Measurements from ENCODE around the gene QRICH1.
A peak's percentile ranks its signal among the peaks of the same experiment; 100 is the strongest.

QRICH1 gene

DNA sequence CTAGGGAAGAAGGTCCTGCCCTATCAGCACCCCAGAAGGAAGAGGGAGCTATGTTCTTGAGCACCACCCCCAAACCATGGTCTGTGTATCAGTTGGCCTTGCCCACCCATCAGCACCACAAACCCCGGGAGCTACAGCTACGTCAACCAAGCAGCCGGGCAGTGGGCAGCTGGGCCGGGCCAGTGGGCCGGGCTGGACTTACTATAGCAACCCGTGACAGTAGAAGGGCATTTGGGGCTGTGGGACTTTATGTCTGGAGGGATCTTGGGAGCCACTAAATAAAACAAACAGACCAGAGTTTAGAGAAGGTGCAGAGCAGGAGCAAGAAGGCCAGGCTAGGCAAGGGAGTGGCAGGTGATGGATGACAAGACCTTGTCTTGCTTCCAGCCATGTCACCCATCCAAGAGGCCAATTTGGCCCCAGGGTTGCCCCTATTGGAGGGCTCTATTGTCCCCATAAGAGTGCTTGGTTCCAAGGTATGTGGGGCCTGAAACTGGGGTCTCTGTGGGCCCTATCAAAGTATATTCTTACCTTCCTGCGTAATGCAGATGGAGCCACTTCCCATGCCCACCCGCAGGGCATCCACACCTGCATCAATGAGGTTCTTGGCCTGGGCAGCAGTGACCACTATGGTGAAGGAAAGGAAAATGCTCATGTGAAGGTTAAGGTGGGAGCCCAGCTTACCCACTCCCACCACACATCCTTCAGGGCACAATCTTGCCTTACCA is 67.9 kb downstream of the QRICH1 start:
- Histone ChIP-seq H3K36me3 (ENCODE audit: control insufficient read depth in 1 of 2, insufficient read depth in 2 of 2, low read length in 2 of 2) (peaks cover 31 to 45% of the 10 kb centered on the region in 2 donors), H3K9me3 (ENCODE audit: control insufficient read depth in 1 of 2, low read length in 2 of 2) (no peaks in the 10 kb centered on the region), H3K27me3 (ENCODE audit: control insufficient read depth in 1 of 2, insufficient read depth in 2 of 2, low read length in 2 of 2) (no peaks in the 10 kb centered on the region), H3K27ac (ENCODE audit: low read depth, low read length) (no peak overlapping the region), H3K4me3 (ENCODE audit: low read depth in 1 of 2, low read length in 2 of 2) (peak overlapping the region in 1 of 2 donors; percentile 5), H3K4me1 (ENCODE audit: control insufficient read depth in 1 of 2, insufficient read depth in 2 of 2, low read length in 2 of 2) (peaks cover 29 to 48% of the 10 kb centered on the region in 2 donors), H3K9ac (ENCODE audit: low read depth in 1 of 2, low read length in 2 of 2) (no peak overlapping the region)

- peaks cover 28 to 39% of the 10 kb centered on the region in 2 donors for H3K36me3 ChIP-seq (ENCODE audit: control insufficient read depth in 1 of 2, insufficient read depth in 2 of 2, low read length in 2 of 2)
- no peaks in the 10 kb centered on the region for H3K9me3 ChIP-seq (ENCODE audit: control insufficient read depth in 1 of 2, low read length in 2 of 2)
- peak overlapping the region in 1 of 2 donors; percentile 7 for H3K9ac ChIP-seq (ENCODE audit: low read depth in 1 of 2, low read length in 2 of 2)
- H3K4me3 ChIP-seq (ENCODE audit: low read depth in 1 of 2, low read length in 2 of 2): no peak overlapping the region
- H3K4me1 ChIP-seq (ENCODE audit: control insufficient read depth in 1 of 2, insufficient read depth in 2 of 2, low read length in 2 of 2): peaks cover 32 to 53% of the 10 kb centered on the region in 2 donors
- H3K27me3 ChIP-seq (ENCODE audit: control insufficient read depth in 1 of 2, insufficient read depth in 2 of 2, low read length in 2 of 2): no peaks in the 10 kb centered on the region
- H3K27ac ChIP-seq (ENCODE audit: low read depth, low read length): no peak overlapping the region
Measured at GRCh38 chr3:49025005-49025792, 68.7 kb downstream of the QRICH1 start.

DNA sequence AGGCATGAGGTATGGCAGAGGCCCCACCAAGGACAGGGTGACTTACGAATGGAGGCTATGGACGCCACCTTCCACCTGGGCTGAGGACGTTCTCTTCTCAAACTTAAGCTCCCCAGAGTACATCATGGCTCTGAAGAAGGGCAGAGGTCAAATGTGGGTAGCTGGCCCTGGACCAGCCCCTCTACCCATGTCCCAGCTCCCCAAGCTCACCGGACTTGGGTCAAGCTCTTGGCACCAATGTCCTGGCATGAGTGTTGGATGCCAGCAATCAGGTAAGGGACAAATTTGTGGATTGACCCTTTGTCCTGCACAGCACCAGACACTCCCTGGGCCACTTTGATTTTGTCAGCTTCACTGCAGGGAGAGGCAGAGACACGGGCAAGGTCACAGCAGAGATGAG is 69.4 kb downstream of the QRICH1 start:
- Histone ChIP-seq H3K4me3 (ENCODE audit: low read depth in 1 of 2, low read length in 2 of 2) (no peak overlapping the region), H3K27me3 (ENCODE audit: control insufficient read depth in 1 of 2, insufficient read depth in 2 of 2, low read length in 2 of 2) (no peaks in the 10 kb centered on the region)

GRCh38 chr3:49023775-49024174 is 70.1 kb downstream of the QRICH1 start:
- Histone ChIP-seq H3K36me3 (ENCODE audit: control insufficient read depth in 1 of 2, insufficient read depth in 2 of 2, low read length in 2 of 2) (peaks cover 28 to 37% of the 10 kb centered on the region in 2 donors), H3K27me3 (ENCODE audit: control insufficient read depth in 1 of 2, insufficient read depth in 2 of 2, low read length in 2 of 2) (no peaks in the 10 kb centered on the region), H3K9ac (ENCODE audit: low read depth in 1 of 2, low read length in 2 of 2) (no peak overlapping the region), H3K9me3 (ENCODE audit: control insufficient read depth in 1 of 2, low read length in 2 of 2) (no peaks in the 10 kb centered on the region), H3K4me1 (ENCODE audit: control insufficient read depth in 1 of 2, insufficient read depth in 2 of 2, low read length in 2 of 2) (peaks cover 38 to 60% of the 10 kb centered on the region in 2 donors), H3K4me3 (ENCODE audit: low read depth in 1 of 2, low read length in 2 of 2) (no peak overlapping the region), H3K27ac (ENCODE audit: low read depth, low read length) (no peak overlapping the region)

More for the DNA sequence above, 69.4 kb downstream of the QRICH1 start:
- peaks cover 28 to 37% of the 10 kb centered on the region in 2 donors for H3K36me3 ChIP-seq (ENCODE audit: control insufficient read depth in 1 of 2, insufficient read depth in 2 of 2, low read length in 2 of 2)
- peaks cover 39 to 60% of the 10 kb centered on the region in 2 donors for H3K4me1 ChIP-seq (ENCODE audit: control insufficient read depth in 1 of 2, insufficient read depth in 2 of 2, low read length in 2 of 2)
- no peak overlapping the region for H3K27ac ChIP-seq (ENCODE audit: low read depth, low read length)
- H3K9ac ChIP-seq (ENCODE audit: low read depth in 1 of 2, low read length in 2 of 2): no peak overlapping the region
- H3K9me3 ChIP-seq (ENCODE audit: control insufficient read depth in 1 of 2, low read length in 2 of 2): no peaks in the 10 kb centered on the region

- H3K36me3 ChIP-seq (ENCODE audit: control insufficient read depth in 1 of 2, insufficient read depth in 2 of 2, low read length in 2 of 2): peaks cover 28 to 37% of the 10 kb centered on the region in 2 donors
- H3K4me1 ChIP-seq (ENCODE audit: control insufficient read depth in 1 of 2, insufficient read depth in 2 of 2, low read length in 2 of 2): peaks cover 28 to 56% of the 10 kb centered on the region in 2 donors
- H3K9me3 ChIP-seq (ENCODE audit: control insufficient read depth in 1 of 2, low read length in 2 of 2): no peaks in the 10 kb centered on the region
- H3K27ac ChIP-seq (ENCODE audit: low read depth, low read length): peak overlapping the region; percentile 100
- H3K9ac ChIP-seq (ENCODE audit: low read depth in 1 of 2, low read length in 2 of 2): peak overlapping the region; percentile 96 to 97
- peak overlapping the region; percentile 95 to 98 for H3K4me3 ChIP-seq (ENCODE audit: low read depth in 1 of 2, low read length in 2 of 2)
- no peaks in the 10 kb centered on the region for H3K27me3 ChIP-seq (ENCODE audit: control insufficient read depth in 1 of 2, insufficient read depth in 2 of 2, low read length in 2 of 2)
Measured at GRCh38 chr3:49022688-49023171, 71.1 kb downstream of the QRICH1 start.

GRCh38 chr3:49021813-49022687 is 71.8 kb downstream of the QRICH1 start, which contains the start of gene NDUFAF3:
Gene NDUFAF3 (plus strand): TSS chr3:49022121. CDS start chr3:49022145, 24 bp downstream.
- Histone ChIP-seq H3K36me3 (ENCODE audit: control insufficient read depth in 1 of 2, insufficient read depth in 2 of 2, low read length in 2 of 2) (peaks cover 28 to 33% of the 10 kb centered on the region in 2 donors), H3K9ac (ENCODE audit: low read depth in 1 of 2, low read length in 2 of 2) (peak within 1 kb of the TSS; percentile 97), H3K4me3 (ENCODE audit: low read depth in 1 of 2, low read length in 2 of 2) (peak within 1 kb of the TSS; percentile 95 to 98), H3K27ac (ENCODE audit: low read depth, low read length) (peak within 1 kb of the TSS; percentile 100), H3K27me3 (ENCODE audit: control insufficient read depth in 1 of 2, insufficient read depth in 2 of 2, low read length in 2 of 2) (no peaks in the 10 kb centered on the region), H3K4me1 (ENCODE audit: control insufficient read depth in 1 of 2, insufficient read depth in 2 of 2, low read length in 2 of 2) (peaks cover 33 to 62% of the 10 kb centered on the region in 2 donors), H3K9me3 (ENCODE audit: control insufficient read depth in 1 of 2, low read length in 2 of 2) (no peaks in the 10 kb centered on the region)

- Histone ChIP-seq H3K27me3 (ENCODE audit: control insufficient read depth in 1 of 2, insufficient read depth in 2 of 2, low read length in 2 of 2) (no peaks in the 10 kb centered on the region), H3K4me1 (ENCODE audit: control insufficient read depth in 1 of 2, insufficient read depth in 2 of 2, low read length in 2 of 2) (peaks cover 33 to 65% of the 10 kb centered on the region in 2 donors), H3K4me3 (ENCODE audit: low read depth in 1 of 2, low read length in 2 of 2) (peak overlapping the region; percentile 95 to 98), H3K27ac (ENCODE audit: low read depth, low read length) (peak overlapping the region; percentile 100), H3K36me3 (ENCODE audit: control insufficient read depth in 1 of 2, insufficient read depth in 2 of 2, low read length in 2 of 2) (peaks cover 25 to 33% of the 10 kb centered on the region in 2 donors), H3K9me3 (ENCODE audit: control insufficient read depth in 1 of 2, low read length in 2 of 2) (no peaks in the 10 kb centered on the region), H3K9ac (ENCODE audit: low read depth in 1 of 2, low read length in 2 of 2) (peak overlapping the region; percentile 97)
Measured at GRCh38 chr3:49021213-49021812, 72.6 kb downstream of the QRICH1 start.

GRCh38 chr3:49020330-49021212 is 73.3 kb downstream of the QRICH1 start:
- H3K4me1 ChIP-seq (ENCODE audit: control insufficient read depth in 1 of 2, insufficient read depth in 2 of 2, low read length in 2 of 2): peaks cover 30 to 58% of the 10 kb centered on the region in 2 donors
- H3K4me3 ChIP-seq (ENCODE audit: low read depth in 1 of 2, low read length in 2 of 2): peak overlapping the region; percentile 91 to 95
- peaks cover 21 to 33% of the 10 kb centered on the region in 2 donors for H3K36me3 ChIP-seq (ENCODE audit: control insufficient read depth in 1 of 2, insufficient read depth in 2 of 2, low read length in 2 of 2)
- no peaks in the 10 kb centered on the region for H3K9me3 ChIP-seq (ENCODE audit: control insufficient read depth in 1 of 2, low read length in 2 of 2)
- peak overlapping the region; percentile 100 for H3K27ac ChIP-seq (ENCODE audit: low read depth, low read length)
- H3K27me3 ChIP-seq (ENCODE audit: control insufficient read depth in 1 of 2, insufficient read depth in 2 of 2, low read length in 2 of 2): no peaks in the 10 kb centered on the region
- H3K9ac ChIP-seq (ENCODE audit: low read depth in 1 of 2, low read length in 2 of 2): peak overlapping the region; percentile 97

Data from duodenal mucosa (tissue), 2 donors.